K562 (cell line): ENCODE measurements around the gene OR56A5. TPM values are rescaled to one million over a fixed set of nuclear protein-coding genes. Genes with fewer than 3 reads are reported as not detected.

Experiments
- ATAC-seq: fragments of 200-7000 bp; cut with Tn5 transposase; 3 replicates; pipeline ENCODE4 v1.9.1; 2020; ENCODE audit warnings: moderate library complexity
- BruUV-seq: library from RNA; stranded (reverse); fragments of 400-500 nt; replicated peaks from 2 replicates; lab custom pipeline; 2021; lab: Mats Ljungman, UMichigan
- CTCF ChIA-PET: fragments of 300-600 bp; formaldehyde crosslinking; extraction: SDS; loops from one replicate; lab custom pipeline; 2021; ENCODE audit warnings: low intra/inter-chr PET ratio; lab: Yijun Ruan, JAX
- POLR2A ChIA-PET: fragments of 300-600, 350-650 bp; sonication (Branson Sonifier 250); formaldehyde crosslinking; extraction: SDS; loops from one replicate; lab custom pipeline; 2021; ENCODE audit warnings: antibody characterized with exemption, inconsistent platforms; lab: Yijun Ruan, JAX
- DNase-seq, 4 experiments: peaks; one replicate each; pipeline versions ENCODE4 v3.0.0 to v3.0.0-alpha.2; 2011 to 2018; ENCODE audit warnings: low spot score in 3 of 4, mixed read lengths in 3 of 4; ENCODE audit errors: extremely low read depth in 1 of 4
- FAIRE-seq: peaks from 2 replicates; lab custom pipeline; 2011; peaks lifted over from hg19 to GRCh38; lab: Jason Lieb, UNC
- H2AFZ ChIP-seq: 2 replicates; pipeline ENCODE4 v1.6.0; 2011; ENCODE audit warnings: low read depth, low read length, control low read depth, inconsistent platforms
- H3K27ac ChIP-seq: fragments of 200-600 bp; 3 replicates; pipeline ENCODE4 v1.8.0; 2011; ENCODE audit warnings: low read depth, mild to moderate bottlenecking, control low read depth, inconsistent platforms, low read length, moderate library complexity, mixed read lengths; ENCODE audit errors: extremely low read depth
- H3K27me3 ChIP-seq, 2 experiments: fragments of 300-600 bp in 1 of 2; 2 replicates in 1 of 2; 3 replicates in 1 of 2; pipeline versions ENCODE4 v1.6.0 to v1.8.0; 2011; ENCODE audit warnings: inconsistent platforms in 2 of 2, low read length in 2 of 2, mild to moderate bottlenecking in 1 of 2, mixed read lengths in 1 of 2, moderate library complexity in 1 of 2; ENCODE audit not compliant: control insufficient read depth in 2 of 2, insufficient read depth in 2 of 2
- H3K36me3 ChIP-seq: fragments of 300-600 bp; 3 replicates; pipeline ENCODE4 v1.8.0; 2011; ENCODE audit warnings: mild to moderate bottlenecking, low read length, inconsistent platforms; ENCODE audit not compliant: control insufficient read depth, insufficient read depth
- H3K4me1 ChIP-seq, 2 experiments: fragments of 200-600 bp in 1 of 2; replicated peaks in 1 of 2; 2 replicates in 1 of 2; 3 replicates in 1 of 2; pipeline versions ENCODE4 v1.5.1 to v1.8.0; 2011; ENCODE audit warnings: inconsistent platforms in 2 of 2, low read length in 2 of 2, mild to moderate bottlenecking in 1 of 2, mixed read lengths in 1 of 2, moderate library complexity in 1 of 2; ENCODE audit not compliant: control insufficient read depth in 2 of 2, insufficient read depth in 2 of 2
- H3K4me2 ChIP-seq: 2 replicates; pipeline ENCODE4 v1.6.1; 2011; ENCODE audit warnings: low read length, control low read depth, inconsistent platforms, mixed read lengths; ENCODE audit not compliant: insufficient read depth
- H3K4me3 ChIP-seq: fragments of 200-600 bp; sonication (generic), shearing (Covaris generic); 2 replicates; pipeline ENCODE4 v1.5.1; 2016; ENCODE audit warnings: control low read depth, inconsistent platforms
- H3K79me2 ChIP-seq: fragments of 200-600 bp; 3 replicates; pipeline ENCODE4 v1.8.0; 2011; ENCODE audit warnings: low read length, inconsistent platforms; ENCODE audit not compliant: control insufficient read depth, insufficient read depth
- H3K9ac ChIP-seq, 2 experiments: 2 replicates each; pipeline versions ENCODE4 v1.6.0 to v1.6.1; 2011; ENCODE audit warnings: low read depth in 2 of 2, low read length in 2 of 2, control low read depth in 1 of 2, inconsistent platforms in 1 of 2, mild to moderate bottlenecking in 1 of 2, mixed read lengths in 1 of 2; ENCODE audit not compliant: insufficient read depth in 1 of 2
- H3K9me1 ChIP-seq: one replicate; pipeline ENCODE4 v1.6.0; 2011; ENCODE audit warnings: inconsistent platforms, mild to moderate bottlenecking, low read length, moderate library complexity; ENCODE audit not compliant: control insufficient read depth, insufficient read depth
- H3K9me3 ChIP-seq: replicated peaks from 2 replicates; pipeline ENCODE4 v1.5.1; 2011; ENCODE audit warnings: low read depth, low read length, inconsistent platforms; ENCODE audit not compliant: control insufficient read depth, insufficient read depth
- H4K20me1 ChIP-seq: replicated peaks from 2 replicates; pipeline ENCODE4 v1.6.1; 2011; ENCODE audit warnings: low read length, inconsistent platforms, mixed read lengths; ENCODE audit not compliant: control insufficient read depth, insufficient read depth
- E2F6 ChIP-seq, 2 experiments: IDR thresholded peaks; 2 replicates each; pipeline ENCODE4 v1.6.1; 2011; ENCODE audit warnings: borderline replicate concordance in 1 of 2, control low read depth in 1 of 2, low read depth in 1 of 2, low read length in 1 of 2, mild to moderate bottlenecking in 1 of 2, mixed read lengths in 1 of 2, moderate library complexity in 1 of 2; ENCODE audit not compliant: insufficient read depth in 1 of 2, insufficient read length in 1 of 2, poor library complexity in 1 of 2, severe bottlenecking in 1 of 2; ENCODE audit errors: extremely low read depth in 1 of 2
- E2F8 ChIP-seq: fragments of 450-650 bp; IDR thresholded peaks from 2 replicates; pipeline ENCODE4 v1.7.1; 2018; ENCODE audit warnings: mild to moderate bottlenecking, low read depth; ENCODE audit not compliant: partially characterized antibody
- MAFK ChIP-seq: IDR thresholded peaks from 2 replicates; pipeline ENCODE4 v1.6.1; 2011; ENCODE audit warnings: low read length, improper control_type of control experiment
- NCOA2 ChIP-seq, 2 experiments: fragments of 450-650 bp; IDR thresholded peaks; 2 replicates each; pipeline ENCODE4 v1.6.1; 2018; ENCODE audit warnings: mild to moderate bottlenecking in 2 of 2, moderate library complexity in 1 of 2; ENCODE audit not compliant: partially characterized antibody in 2 of 2
- NFE2 ChIP-seq: IDR thresholded peaks from 2 replicates; pipeline ENCODE4 v1.6.1; 2014; ENCODE audit warnings: antibody characterized with exemption, low read depth
- ZNF316 ChIP-seq: fragments of 450-650 bp; IDR thresholded peaks from 2 replicates; pipeline ENCODE4 v1.6.1; 2016
- WGBS: fragments of 100-300 bp; shearing (Covaris generic); methylation state at CpG from one replicate; pipeline ENCODE4 v1.1.6; 2016; ENCODE audit warnings: low coverage, mixed read lengths; ENCODE audit not compliant: insufficient coverage; ENCODE audit errors: missing lambda C conversion rate; 5-methylcytosine and 5-hydroxymethylcytosine counted together
- in situ Hi-C: fragments of 300-500 bp; cut with MboI; formaldehyde crosslinking; loops from 4 replicates; pipeline ENCODE4 v1.15.0; 2018; ENCODE audit warnings: inconsistent platforms, mixed read lengths
- intact Hi-C: fragments of 100-400 bp; cut with micrococcal nuclease; formaldehyde crosslinking; loops from 2 replicates; pipeline ENCODE4 v1.14.2; 2022
- polyA plus RNA-seq, 8 experiments: library from polyadenylated mRNA; depleted of rRNA in 4 of 8; stranded (reverse) in 5 of 8; unstranded in 3 of 8; fragments of >200 nt; fragmentation: Nextera tagmentation in 2 of 8; fragmentation: Illumina TruSeq in 1 of 8; extraction: Ambion mirVana in 2 of 8; extraction: Trizol in 1 of 8; gene quantifications; 2 replicates each; pipeline versions ENCODE4 v1.2.1 to v1.2.3, GENCODE V29; 2011 to 2014; ENCODE audit warnings: inconsistent platforms in 1 of 8, missing spikeins in 1 of 8
- total RNA-seq, 7 experiments: library from RNA; depleted of rRNA in 6 of 7; stranded (reverse); fragments of >200 nt in 6 of 7; fragmentation: Illumina TruSeq in 2 of 7; extraction: Trizol in 2 of 7; gene quantifications; 2 replicates each; pipeline versions ENCODE4 v1.2.1 to v1.2.3, GENCODE V29; 2011 to 2021; ENCODE audit warnings: low replicate concordance in 1 of 7
- TF ChIP-seq, protein P1 (sequence below), 2 experiments: fragments of 450-650 bp; IDR thresholded peaks; 2 replicates each; pipeline ENCODE4 v1.6.1; 2016; ENCODE audit warnings: mild to moderate bottlenecking in 2 of 2, borderline replicate concordance in 1 of 2, low read depth in 1 of 2, moderate library complexity in 1 of 2

Gene OR56A5
- total and polyA plus RNA-seq, 9 of the 15 experiments (the other 6 are each of a cell fraction or from before 2014, with no cell fraction given): not detected

DNA sequence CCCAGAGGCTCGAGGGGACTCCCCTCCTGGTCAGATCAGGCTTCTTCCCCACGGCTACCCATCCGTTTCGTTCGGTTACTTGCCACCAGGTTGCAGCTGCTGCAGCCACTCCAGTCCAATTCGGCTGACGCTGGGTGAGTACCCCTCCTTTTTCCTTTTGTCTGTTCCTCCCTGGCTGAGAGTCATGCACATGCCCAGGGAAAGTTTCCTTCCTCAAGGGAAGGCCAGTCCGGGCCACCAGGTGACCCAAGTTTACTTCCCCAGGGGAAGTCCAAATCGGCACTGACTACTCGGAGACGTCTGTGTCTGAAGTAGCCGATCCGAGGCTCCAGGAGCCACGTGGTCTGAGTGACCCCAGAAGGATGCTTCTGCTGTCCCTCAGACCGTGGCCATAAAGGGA lies 39.5 kb downstream of the OR56A5 start (continued):
- TF ChIP-seq NCOA2 (IDR thresholded peaks at IDR 0.05; ENCODE audit: partially characterized antibody in 2 of 2): no peak

- BruUV-seq: no TSS peak
- peaks cover 22 to 34% of the 10 kb centered on the region in 2 experiments; a peak in 4 of 5 replicates for H3K27me3 ChIP-seq
- H3K36me3 ChIP-seq: no peaks in the 10 kb centered on the region
- no peaks in the 10 kb centered on the region for H3K9me1 ChIP-seq
- ChIA-PET CTCF (no interaction called here), POLR2A (no interaction called here)
- H3K27ac ChIP-seq: no peak overlapping the region
- in situ Hi-C loops: no loop called here
- FAIRE-seq (no peak), ATAC-seq (no peak), DNase-seq (no peak)
- no peak overlapping the region for H3K4me3 ChIP-seq
- H3K9me3 ChIP-seq: peaks cover 1% of the 10 kb centered on the region; the same call in 1 of the 2 replicates
- peak overlapping the region; percentile 8 for H2AFZ ChIP-seq
- no peak overlapping the region for H3K9ac ChIP-seq
- intact Hi-C loops: no loop called here
- peaks cover 0 to 4% of the 10 kb centered on the region in 2 experiments; a peak in 2 of 5 replicates for H3K4me1 ChIP-seq
- H3K4me2 ChIP-seq: peak overlapping the region; percentile 1; the same call in 1 of the 2 replicates
- 58% methylated on average over 6 of the region's 17 CpGs for WGBS
- no peaks in the 10 kb centered on the region for H4K20me1 ChIP-seq
- H3K79me2 ChIP-seq: no peaks in the 10 kb centered on the region; the same call in 2 of the 3 replicates
- peak; percentile 66 for TF ChIP-seq E2F8
- TF ChIP-seq, protein P1, sequence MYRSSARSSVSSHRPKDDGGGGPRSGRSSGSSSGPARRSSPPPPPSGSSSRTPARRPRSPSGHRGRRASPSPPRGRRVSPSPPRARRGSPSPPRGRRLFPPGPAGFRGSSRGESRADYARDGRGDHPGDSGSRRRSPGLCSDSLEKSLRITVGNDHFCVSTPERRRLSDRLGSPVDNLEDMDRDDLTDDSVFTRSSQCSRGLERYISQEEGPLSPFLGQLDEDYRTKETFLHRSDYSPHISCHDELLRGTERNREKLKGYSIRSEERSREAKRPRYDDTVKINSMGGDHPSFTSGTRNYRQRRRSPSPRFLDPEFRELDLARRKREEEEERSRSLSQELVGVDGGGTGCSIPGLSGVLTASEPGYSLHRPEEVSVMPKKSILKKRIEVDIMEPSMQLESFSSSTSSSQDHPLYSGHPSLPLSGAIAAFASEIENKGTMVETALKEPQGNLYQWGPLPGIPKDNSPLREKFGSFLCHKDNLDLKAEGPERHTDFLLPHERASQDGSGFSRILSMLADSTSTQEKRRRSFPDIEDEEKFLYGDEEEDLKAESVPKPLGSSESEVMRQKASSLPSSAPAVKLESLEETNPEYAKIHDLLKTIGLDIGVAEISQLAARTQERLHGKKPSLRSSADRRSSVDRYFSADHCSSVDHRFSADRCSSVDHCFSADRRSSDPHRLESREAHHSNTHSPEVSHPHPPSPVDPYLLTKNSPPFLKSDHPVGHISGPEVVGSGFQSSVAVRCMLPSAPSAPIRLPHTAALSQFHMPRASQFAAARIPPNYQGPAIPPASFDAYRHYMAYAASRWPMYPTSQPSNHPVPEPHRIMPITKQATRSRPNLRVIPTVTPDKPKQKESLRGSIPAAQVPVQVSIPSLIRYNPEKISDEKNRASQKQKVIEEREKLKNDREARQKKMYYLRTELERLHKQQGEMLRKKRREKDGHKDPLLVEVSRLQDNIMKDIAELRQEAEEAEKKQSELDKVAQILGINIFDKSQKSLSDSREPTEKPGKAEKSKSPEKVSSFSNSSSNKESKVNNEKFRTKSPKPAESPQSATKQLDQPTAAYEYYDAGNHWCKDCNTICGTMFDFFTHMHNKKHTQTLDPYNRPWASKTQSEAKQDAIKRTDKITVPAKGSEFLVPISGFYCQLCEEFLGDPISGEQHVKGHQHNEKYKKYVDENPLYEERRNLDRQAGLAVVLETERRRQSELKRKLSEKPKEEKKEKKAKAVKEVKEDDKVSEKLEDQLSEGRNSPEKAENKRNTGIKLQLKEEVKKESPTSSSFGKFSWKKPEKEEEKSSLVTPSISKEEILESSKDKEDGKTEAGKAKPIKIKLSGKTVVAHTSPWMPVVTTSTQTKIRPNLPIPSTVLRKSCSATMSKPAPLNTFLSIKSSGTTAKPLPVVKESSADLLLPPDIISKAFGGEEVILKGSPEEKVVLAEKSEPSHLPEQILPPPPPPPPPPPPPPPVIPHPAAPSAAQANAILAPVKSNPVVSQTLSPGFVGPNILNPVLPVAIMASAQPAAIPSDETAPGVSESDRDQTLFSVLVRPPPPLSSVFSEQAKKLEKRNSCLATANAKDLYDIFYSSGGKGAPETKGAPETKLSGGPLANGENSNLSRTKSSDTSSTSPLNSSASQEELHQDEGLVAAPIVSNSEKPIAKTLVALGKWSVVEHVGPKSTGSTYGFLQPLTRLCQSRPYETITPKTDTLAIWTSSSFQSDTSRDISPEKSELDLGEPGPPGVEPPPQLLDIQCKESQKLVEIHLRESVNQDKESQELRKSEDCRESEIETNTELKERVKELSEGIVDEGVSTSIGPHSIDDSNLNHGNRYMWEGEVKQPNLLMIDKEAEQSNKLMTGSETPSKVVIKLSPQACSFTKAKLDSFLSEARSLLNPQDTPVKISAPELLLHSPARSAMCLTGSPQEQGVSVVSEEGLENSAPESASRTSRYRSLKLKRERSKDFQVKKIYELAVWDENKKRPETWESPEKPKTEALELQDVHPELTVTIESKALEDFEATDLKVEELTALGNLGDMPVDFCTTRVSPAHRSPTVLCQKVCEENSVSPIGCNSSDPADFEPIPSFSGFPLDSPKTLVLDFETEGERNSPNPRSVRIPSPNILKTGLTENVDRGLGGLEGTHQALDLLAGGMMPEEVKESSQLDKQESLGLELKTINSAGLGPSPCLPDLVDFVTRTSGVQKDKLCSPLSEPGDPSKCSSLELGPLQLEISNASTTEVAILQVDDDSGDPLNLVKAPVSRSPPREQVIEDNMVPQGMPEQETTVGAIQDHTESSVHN (IDR thresholded peaks at IDR 0.05; ENCODE audit: borderline replicate concordance in 1 of 2, low read depth in 1 of 2): no peak
- peak; percentile 81 for TF ChIP-seq MAFK
- TF ChIP-seq ZNF316: peak; percentile 93
- TF ChIP-seq E2F6 (IDR thresholded peaks at IDR 0.05; ENCODE audit: borderline replicate concordance in 1 of 2, extremely low read depth in 1 of 2, insufficient read depth in 1 of 2, insufficient read length in 1 of 2, low read depth in 1 of 2, low read length in 1 of 2, poor library complexity in 1 of 2, severe bottlenecking in 1 of 2): peak in 1 of 2 experiments; percentile 80
- TF ChIP-seq NFE2: peak; percentile 78
These were observed 40.0 kb downstream of the OR56A5 start for GRCh38 chr11:5928271-5928670.
